ENCODE data around the gene TMEM143.
A peak's percentile ranks its signal among the peaks of the same experiment; 100 is the strongest.
"Not testable (repeated sequence)": the region's sequence is repeated elsewhere in the genome, so short reads cannot be mapped to it uniquely, and the experiment has no call there.

Gene TMEM143

DNA sequence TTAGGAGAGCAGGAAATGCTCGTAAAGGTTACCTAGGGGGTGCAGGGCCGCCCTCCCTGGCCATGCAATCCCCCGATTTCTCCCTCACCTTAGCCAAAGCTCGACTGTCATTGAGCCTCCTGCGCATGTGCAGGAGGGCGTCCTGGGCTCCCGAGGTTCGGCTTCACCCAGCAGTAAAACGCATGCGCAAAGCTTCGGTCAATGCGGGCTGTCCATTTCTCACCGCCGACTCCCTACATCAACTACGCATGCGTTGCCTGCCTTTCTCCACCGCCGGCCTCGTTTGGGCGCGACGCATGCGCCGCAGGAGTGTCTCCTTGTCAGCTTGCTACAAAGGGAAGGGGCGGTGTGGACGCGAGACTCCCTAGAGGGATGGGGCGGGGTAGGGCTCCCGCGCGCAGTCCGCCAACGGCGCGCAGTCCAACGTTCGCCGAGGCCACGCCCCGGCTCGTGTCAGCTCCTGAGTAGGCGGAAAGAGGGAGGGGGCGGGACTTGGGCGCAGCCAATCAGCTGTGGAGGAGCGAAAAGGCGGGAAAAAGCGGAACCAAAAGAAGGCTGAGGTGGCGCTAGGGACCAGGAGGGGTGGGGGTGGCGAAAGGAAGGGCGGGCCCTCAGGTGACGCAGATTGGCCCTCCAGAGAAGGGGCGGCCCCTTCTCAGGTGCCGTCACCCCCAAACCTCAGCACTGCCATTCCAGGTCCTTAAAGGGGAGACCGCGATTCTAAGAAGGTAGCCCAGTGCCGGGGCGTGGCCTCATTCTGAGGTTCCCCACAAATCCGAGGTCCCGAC is at the start of gene TMEM143, which contains the start of gene SYNGR4:
Gene TMEM143, minus strand, starts transcription at position 131 of the 788 bp plus-strand sequence. Its CDS starts 20 bp downstream, at position 111.
Gene SYNGR4, plus strand, starts transcription at position 558 of the 788 bp plus-strand sequence. CDS start 1,476 bp downstream, outside the sequence.
- DNase-seq (ENCODE audit: low read depth): peak; percentile 100

DNA sequence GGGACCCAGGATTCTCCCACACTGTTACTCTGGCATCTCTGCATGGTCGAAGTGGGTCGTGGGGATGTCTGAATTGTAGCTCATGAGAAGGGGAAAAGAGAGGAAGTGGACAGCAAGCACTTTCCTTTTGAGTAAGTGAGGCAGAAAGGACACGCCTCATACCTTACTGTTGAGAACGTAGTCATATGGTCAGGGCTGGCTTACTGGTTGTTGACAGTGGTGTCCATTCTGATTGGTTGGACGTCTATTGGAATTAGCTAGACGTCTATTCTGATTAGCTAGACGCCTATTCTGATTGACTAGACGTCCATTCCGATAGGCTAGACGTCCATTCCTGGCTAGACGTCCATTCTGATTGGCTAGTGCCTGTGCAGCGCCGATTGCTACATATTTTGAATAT is 42.1 kb upstream of the TMEM143 start:
- no peak for DNase-seq (ENCODE audit: low read depth)

DNA sequence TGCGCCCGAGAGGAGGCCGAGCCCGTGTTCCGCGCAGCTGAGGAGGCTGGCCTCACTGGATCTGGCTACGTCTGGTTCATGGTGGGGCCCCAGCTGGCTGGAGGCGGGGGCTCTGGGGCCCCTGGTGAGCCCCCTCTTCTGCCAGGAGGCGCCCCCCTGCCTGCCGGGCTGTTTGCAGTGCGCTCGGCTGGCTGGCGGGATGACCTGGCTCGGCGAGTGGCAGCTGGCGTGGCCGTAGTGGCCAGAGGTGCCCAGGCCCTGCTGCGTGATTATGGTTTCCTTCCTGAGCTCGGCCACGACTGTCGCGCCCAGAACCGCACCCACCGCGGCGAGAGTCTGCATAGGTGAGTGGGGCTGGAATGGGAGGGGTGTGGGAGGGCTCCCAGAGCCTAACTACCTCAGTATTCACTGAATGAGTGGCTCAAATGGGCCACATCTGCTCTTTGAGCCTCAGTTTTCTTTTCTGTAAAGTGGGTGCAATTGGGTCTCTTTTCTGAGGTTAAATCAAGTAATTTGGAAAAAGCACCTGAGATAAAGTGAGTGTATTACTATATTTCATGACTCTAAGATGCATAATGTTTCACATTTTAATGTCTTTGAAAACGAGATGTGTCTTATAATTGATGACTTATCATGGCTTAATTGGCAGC is 41.4 kb upstream of the TMEM143 start:
- no peak for DNase-seq (ENCODE audit: low read depth)

DNA sequence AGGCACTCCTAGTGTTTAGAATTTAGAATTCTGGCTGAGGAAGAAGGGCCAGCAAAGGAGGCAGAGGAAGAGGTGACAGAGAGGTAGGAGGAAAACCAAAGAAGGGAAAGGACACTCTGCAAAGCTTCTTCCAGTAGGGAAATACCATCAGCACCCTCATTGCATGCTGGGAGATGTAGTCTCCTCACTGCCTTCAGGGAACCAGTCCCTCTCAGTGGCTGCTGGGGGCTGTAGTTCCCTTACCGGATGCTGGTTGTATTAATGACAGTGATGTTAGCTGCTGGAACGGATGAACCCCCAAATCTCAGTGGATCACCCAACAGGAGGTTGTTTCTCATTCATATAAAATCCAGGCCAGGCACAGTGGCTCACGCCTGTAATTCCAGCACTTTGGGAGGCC is 39.9 kb upstream of the TMEM143 start:
- DNase-seq (ENCODE audit: low read depth): peak; percentile 46

DNA sequence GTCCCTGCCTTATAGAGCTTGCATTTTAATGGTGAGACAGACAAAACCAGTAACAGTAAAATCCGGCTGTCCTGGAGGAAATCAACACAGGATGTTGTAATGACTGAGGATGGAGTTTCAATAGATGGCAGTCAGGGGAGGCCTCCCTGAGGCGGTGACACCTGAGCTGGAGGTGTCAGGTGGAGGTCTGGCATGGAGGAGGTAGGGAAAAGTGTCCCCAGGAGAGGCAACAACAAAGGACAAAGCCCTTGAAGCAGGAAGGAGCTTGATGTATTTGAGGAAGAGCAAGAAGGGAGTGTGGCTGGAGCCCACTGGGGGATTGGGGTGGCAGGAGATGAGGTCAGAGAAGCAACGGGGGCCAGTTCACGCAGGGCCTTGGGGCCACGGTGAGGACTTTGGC is 37.5 kb upstream of the TMEM143 start:
- DNase-seq (ENCODE audit: low read depth): no peak

DNA sequence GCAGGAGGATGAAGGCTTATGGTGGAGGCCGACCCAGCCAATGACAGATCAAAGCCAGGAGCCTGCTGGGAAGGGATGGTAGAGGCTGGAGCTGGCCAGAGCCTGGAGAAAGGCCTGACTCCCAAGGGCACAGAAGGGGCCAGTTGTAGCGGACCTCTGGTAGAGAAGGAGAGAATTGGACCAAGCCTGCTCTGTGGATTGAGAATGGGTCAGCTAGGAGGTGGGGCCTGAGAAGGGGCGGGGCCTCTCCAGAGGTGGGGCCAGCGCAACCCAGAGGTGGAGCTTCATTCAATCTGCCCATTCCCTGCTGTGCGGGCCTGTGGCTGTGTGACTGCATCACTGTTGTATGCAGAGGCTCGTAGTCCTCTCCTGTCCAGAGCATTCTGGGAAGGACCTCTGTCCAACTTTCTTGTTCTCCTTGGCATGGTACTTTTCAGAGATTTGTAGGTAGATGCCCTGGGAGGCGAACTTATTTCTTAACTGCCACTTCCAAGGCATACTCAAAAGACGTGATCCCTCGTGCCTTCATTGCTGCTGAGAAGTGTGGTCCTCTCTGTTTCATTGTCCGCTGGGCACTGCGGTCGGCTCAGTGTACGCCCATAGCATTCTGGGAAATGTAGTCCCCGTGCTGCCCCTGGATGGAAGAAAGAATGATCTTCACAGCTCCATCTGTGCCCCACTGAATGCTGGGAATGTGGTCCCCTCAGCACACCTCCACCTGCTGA is 36.4 kb upstream of the TMEM143 start:
- DNase-seq (ENCODE audit: low read depth): peak; percentile 75

DNA sequence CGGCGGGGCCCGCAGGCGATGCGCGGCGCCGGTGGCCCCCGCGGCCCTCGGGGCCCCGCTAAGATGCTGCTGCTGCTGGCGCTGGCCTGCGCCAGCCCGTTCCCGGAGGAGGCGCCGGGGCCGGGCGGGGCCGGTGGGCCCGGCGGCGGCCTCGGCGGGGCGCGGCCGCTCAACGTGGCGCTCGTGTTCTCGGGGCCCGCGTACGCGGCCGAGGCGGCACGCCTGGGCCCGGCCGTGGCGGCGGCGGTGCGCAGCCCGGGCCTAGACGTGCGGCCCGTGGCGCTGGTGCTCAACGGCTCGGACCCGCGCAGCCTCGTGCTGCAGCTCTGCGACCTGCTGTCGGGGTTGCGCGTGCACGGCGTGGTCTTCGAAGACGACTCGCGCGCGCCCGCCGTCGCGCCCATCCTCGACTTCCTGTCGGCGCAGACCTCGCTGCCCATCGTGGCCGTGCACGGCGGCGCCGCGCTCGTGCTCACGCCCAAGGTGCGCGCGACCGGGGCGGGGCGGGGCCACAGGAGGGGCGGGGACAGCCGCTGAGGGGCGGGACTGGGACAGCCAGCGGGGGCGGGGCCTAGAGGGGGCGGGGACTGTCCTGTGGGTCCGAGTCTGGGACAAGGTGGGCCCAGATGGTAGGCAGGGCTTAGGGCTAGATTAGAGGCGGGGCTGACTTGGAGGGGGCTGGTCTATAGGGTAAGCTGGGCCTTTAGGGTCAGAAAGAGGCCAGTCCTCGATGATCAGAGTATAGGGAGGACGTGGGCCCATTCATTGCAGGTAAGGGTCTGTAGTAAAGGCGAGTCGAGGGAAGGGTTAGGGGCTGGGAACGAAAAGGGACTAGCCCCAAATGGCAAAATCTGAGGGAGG is 34.9 kb upstream of the TMEM143 start:
- DNase-seq (ENCODE audit: low read depth): peak; percentile 84

DNA sequence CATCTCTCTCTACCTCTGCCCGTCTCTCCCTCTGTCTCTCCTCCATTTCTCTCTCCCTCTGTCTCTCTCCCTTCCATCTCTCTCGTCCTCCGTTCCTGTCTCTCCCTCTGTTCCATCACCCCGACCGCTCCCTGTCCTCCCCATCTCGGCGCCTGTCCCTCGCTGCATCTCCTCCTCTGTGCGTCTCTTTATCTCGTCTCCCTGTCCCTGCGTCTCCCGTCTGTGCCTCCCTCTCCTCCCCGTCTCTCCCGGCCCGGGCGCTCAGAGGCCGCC is 34.3 kb upstream of the TMEM143 start:
- DNase-seq (ENCODE audit: low read depth): no peak

DNA sequence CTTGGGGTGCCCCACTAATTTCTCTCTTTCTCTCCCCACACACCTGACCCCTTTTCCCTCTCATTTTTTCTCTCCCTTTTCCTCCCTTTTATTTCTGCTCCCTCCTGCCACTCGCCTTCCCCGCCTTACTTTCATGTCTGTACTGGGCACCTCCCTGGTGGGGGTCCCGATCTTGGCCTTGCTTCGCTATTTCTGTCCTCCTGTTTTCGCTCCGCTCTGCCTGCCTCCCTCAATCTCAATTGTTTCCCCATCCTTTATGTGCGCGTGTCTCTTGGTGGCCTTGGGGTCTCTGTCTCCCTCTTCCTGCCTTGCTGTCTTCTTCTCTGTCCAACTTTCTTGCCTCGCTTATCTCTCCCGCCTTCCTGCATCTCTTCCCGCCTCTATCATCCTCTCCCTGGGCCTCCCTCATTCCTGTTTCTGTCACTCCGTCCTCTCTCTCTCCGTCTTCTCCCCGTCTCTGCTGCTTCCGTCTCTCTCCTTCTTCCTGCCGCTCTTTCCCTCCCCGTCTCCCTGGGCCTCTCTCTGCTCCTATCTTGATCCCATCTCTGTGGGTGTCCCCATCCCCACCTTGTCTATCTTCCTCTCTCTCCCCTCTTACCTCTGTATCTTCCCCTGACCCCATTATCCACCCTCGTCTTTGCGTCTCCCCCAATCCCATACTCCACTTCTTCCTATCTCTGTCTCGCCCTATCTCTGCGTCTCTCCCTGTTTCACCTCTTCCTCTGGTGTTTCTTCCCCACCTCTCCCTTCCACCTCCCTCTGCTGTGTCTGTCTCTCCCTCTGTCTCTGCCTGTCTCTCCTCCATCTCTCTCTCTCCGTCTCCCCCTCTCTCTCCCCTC is 33.7 kb upstream of the TMEM143 start:
- DNase-seq (ENCODE audit: low read depth): no peak

DNA sequence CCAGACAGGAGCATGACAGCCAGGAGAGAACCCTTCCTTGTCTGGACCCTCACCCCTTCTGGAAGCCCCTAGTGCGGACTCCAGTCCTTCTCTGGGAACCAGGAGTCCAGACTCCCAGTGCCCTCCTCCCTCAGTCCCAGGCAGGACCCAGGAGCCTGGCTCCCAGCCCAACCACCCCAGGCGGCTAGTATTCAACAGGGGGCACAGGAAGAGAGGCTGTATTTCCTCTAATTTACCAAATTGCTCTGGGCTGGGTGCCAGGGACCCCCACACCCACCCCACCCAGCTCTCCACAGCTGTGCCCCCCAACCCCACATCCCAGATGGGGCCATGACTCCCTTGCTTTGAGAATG is 33.1 kb upstream of the TMEM143 start:
- DNase-seq (ENCODE audit: low read depth): no peak

DNA sequence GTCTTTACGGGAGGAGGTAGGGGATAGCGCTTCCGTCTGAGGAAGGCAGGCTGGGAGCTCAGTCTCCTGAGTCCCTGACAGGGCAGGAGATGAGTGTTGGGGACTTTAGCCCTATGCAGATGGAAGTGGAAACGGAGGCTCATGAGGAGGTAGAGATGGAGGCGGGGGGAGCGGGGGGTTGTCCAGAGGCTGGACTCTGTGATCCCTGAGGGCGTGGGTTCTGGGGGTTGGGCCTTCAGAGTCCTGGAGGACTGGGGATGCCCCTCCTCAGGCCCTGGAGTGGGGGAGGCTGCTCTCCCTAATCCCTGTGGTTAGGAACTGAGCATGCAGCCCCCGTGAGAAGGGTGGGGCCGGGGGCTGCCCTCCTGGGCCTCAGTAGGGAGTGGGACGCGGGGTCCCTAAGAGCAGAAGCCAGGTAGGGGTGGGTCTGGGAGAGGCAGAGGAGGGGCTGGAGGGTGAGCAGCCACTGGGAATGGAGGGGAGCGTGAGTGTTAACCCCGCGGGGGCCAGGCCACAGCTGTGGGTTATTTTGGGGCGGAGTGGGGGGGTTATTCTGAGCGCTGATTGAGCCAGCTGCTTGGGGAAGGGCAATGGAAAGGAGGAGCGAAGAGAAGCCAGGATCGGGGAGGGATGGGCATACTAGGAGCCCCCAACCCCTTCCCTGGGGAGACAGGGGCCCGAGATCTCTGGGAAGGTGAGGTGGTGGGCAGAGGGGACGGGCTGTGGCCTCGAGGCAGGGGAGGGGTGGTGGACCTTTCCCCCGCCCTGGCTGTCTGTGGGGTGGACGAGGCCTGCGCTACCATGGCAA is 32.5 kb upstream of the TMEM143 start:
- DNase-seq (ENCODE audit: low read depth): no peak

DNA sequence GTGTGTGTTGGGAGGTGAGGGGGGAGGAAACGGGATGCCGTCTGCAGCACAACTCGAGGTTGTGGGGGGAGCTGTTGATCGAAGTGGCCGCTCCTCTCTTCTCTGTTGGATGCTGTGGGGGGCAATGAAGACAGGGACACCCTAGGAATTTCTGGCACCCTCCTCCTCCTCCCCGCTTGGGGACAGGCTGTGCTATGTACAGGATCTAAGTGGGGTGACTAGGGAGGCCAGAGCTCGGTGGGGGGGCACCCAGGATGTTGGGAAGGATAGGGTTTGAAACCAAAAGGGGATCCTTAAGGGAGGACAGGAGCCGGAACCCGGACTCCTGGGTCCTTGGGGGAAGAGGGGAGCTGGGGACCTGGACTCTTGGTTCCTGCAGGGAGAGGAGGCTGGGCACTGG is 31.8 kb upstream of the TMEM143 start:
- no peak for DNase-seq (ENCODE audit: low read depth)

DNA sequence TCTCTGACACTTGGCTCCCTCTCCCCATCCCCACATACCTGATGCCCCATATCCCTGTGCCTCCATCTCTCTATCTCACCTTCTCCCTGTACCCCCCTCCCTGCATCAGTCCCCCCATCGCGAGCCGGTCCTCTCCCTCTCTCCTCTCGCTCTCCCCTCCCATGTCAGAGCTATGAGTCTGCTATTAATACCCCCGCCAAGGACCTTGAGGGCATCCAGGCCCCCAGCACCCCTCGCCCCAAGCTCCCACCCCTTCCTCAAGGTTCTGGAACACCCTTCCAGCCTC is 31.4 kb upstream of the TMEM143 start:
- no peak for DNase-seq (ENCODE audit: low read depth)

DNA sequence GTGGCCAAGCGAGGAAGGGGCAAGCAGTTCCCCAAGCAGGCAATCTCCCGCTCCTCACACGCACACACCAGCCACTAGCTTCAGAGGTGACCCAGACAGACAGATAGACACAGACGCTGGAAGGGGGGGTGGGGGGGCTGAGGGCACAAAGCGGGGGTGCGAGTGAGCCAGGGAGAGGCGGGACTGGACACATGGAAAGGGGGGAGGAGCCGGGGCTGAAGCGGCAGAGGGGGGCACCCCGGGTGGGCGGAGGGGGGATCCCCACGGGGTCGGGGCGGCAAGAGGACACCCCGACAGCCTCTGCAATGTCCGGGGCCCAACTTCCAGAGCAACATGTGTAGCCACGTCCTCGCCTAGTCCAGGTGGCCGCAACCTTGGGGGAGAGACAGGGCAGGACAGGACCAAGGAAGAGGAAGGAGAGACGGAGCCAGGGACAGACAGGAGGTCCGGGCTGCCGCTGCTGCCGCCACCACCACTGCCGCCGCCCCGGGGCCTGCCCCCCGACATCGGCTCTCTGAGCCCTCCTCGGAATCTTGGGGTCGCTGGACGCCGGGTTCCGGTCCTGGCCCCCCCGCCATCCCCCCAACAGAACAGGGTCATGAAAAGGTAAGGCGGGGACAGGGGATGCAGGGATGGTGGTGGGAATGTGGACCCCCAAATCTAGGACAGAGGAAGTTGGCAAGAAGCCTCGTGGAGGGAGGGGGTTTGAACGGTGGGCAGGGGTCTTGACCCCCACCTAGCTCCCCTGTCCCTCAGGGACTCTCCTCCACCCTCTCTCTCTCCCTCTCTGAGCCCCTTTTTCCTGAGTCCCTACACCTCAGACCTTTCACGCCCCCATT is 30.8 kb upstream of the TMEM143 start:
- DNase-seq (ENCODE audit: low read depth): no peak

DNA sequence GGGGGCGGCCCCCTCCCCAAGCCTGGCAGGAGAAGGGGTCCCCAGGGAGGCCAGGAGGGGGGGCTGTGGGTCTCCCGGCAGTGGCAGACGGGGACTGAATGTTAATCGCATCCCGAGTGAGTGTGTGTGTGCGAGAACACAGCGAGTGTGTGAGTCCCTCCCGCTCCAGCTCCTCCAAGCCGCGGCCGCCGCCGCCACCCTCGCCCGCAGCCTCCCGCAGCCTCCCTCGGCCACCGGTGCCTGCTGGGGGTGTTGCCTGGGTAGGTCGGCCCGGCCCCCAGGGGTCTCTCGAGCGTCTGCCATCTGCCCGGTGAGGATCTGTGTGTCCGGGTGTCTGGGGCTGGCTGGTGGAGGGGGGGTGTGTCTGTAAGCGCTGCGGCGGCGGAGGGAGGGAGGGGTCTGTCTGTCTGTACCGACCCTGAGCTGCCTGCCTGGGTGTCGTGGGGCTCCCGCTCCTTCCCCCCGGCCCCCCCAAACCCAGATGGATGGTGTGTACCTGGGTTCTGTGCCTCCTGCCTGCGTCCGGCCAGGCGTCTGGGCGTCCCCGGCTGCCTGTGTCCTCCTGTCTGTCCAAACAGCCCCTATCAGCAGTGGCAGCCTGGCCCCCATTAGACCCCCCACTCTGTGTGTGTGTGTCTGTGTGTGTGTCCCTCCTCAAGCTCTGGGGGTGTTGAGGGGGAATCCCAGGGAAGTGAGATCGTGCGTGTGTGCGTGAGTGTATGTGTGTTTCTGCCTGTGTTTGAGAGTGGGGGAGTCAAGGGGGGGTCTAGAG is 30.0 kb upstream of the TMEM143 start, which contains the start of gene GRIN2D:
Gene GRIN2D, plus strand, starts transcription at position 110 of the 772 bp plus-strand sequence. CDS start 4,725 bp downstream, outside the sequence.
- peak; percentile 32 for DNase-seq (ENCODE audit: low read depth)

DNA sequence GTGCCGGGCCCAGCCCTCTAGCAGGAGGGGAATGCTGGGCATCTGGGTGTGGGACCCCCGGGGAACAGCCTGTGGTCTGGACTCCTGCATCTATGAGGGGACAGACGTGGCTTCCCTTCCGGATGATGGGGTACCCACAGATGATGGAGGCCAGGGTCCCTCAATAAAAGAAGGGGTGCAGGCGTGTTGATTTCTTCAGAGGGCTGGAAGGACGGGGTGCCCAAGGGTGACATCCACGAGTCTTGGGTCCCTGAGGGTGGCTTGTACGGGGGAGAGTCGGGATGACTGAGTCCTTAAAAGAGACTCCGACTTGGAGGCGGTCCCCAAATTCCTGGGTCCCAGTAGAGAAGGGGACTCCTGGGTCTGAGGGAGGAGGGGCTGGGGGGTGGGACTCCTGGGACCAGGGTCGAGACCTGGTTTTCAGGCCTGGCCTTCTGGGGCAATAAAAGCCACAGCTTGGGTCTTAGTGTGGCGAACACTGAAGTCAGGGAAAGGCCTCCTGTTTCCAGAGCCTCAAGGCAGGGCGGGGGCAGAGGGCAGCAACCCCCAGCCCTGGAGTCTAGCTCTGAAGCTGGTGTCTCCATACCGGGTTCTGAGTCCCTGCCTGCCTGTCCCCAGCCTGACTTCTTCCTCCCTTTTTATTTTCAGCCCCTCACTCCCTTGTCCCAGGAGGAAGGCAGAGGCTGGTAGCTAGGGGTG is 29.3 kb upstream of the TMEM143 start:
- no peak for DNase-seq (ENCODE audit: low read depth)

DNA sequence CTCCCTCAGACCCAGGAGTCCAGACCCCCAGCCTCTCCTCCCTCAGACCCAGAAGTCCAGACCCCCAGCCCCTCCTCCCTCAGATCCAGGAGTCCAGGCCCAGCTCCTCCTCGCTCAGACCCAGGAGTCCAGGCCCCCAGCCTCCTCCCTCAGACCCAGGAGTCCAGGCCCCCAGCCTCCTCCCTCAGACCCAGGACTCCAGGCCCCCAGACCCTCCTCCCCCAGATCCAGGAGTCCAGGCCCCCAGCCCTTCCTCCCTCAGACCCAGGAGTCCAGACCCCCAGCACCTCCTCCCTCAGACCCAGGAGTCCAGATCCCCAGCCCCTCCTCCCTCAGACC is 28.2 kb upstream of the TMEM143 start:
- DNase-seq (ENCODE audit: low read depth): not testable (repeated sequence)
